Kidney (tissue), 14 donors: ENCODE measurements around the gene INPP5A. TPM values are rescaled to one million over a fixed set of nuclear protein-coding genes. Genes with fewer than 3 reads are reported as not detected.

ENCODE experiments used
- DNase-seq, 5 donors: peaks; one replicate each; pipeline ENCODE4 v3.0.0-alpha.2; 2013 to 2020
- FAIRE-seq: peaks from 2 replicates; lab custom pipeline; 2012; peaks lifted over from hg19 to GRCh38; lab: Jason Lieb, UNC
- H3K27ac ChIP-seq, 2 donors: one replicate each; pipeline ENCODE4 v1.7.0; 2013; ENCODE audit warnings: low read depth in 2 of 2, low read length in 2 of 2, inconsistent platforms in 1 of 2
- H3K27me3 ChIP-seq: one replicate; pipeline ENCODE4 v1.7.1; 2013; ENCODE audit warnings: low read length, inconsistent platforms; ENCODE audit not compliant: control insufficient read depth, insufficient read depth
- H3K36me3 ChIP-seq, 3 donors: one replicate each; pipeline versions ENCODE4 v1.7.0 to v1.7.1; 2013; ENCODE audit warnings: low read length in 3 of 3, control low read depth in 1 of 3, inconsistent platforms in 1 of 3; ENCODE audit not compliant: insufficient read depth in 3 of 3, control insufficient read depth in 2 of 3
- H3K4me1 ChIP-seq, 3 donors: one replicate each; pipeline versions ENCODE4 v1.7.0 to v1.7.1; 2013; ENCODE audit warnings: low read length in 3 of 3, inconsistent platforms in 1 of 3, low read depth in 1 of 3; ENCODE audit not compliant: control insufficient read depth in 2 of 3, insufficient read depth in 2 of 3
- H3K4me3 ChIP-seq, 3 donors: one replicate each; pipeline versions ENCODE4 v1.7.0 to v1.8.1; 2013; ENCODE audit warnings: low read length in 3 of 3, control low read depth in 1 of 3, inconsistent platforms in 1 of 3
- H3K9ac ChIP-seq, 3 donors: one replicate each; pipeline versions ENCODE4 v1.7.0 to v1.7.1; 2013; ENCODE audit warnings: low read length in 3 of 3, control low read depth in 1 of 3, inconsistent platforms in 1 of 3
- H3K9me3 ChIP-seq, 3 donors: one replicate each; pipeline versions ENCODE4 v1.7.0 to v1.7.1; 2013; ENCODE audit warnings: low read length in 3 of 3, control low read depth in 1 of 3, inconsistent platforms in 1 of 3; ENCODE audit not compliant: control insufficient read depth in 2 of 3, insufficient read depth in 1 of 3
- intact Hi-C: fragments of 100-400 bp; cut with DNase I; formaldehyde crosslinking; loops from one replicate; pipeline ENCODE4 v1.11.1; 2022
- polyA plus RNA-seq: library from polyadenylated mRNA; stranded (reverse); fragments of 350-450 nt; fragmentation: Illumina TruSeq; extraction: RNeasy Lipid Tissue Mini Kit (QIAGEN cat#74804); gene quantifications from one replicate; pipeline ENCODE4 v1.2.3, GENCODE V29; 2014; ENCODE audit warnings: low read depth, low replicate concordance; ENCODE audit not compliant: insufficient read depth
- total RNA-seq: library from RNA; stranded (reverse); fragmentation: NEBNext Ultra II Directional; extraction: Animal tissue kit (Norgen Biotek cat#: 25700); gene quantifications from one replicate; pipeline ENCODE4 v1.2.1, GENCODE V29; 2021
- TF ChIP-seq, protein P1 (sequence below): IDR thresholded peaks from 3 replicates; pipeline ENCODE4 v1.5.1; 2012; ENCODE audit warnings: mild to moderate bottlenecking, moderate library complexity, borderline replicate concordance; ENCODE audit not compliant: insufficient read depth; ENCODE audit errors: extremely low read depth
- donor health status: control.
- donor health status: control.
- donor health status: control.
- donor health status: control.
- donor health status: control.
- donor health status: DM: yes; HTN: yes; CAD: no.
- donor health status: Normal renal cell carcinoma (clear cell type).

The INPP5A gene
- total and polyA plus RNA-seq, 2 donors from 2014 or later = 20.8 to 40.3 TPM

DNA sequence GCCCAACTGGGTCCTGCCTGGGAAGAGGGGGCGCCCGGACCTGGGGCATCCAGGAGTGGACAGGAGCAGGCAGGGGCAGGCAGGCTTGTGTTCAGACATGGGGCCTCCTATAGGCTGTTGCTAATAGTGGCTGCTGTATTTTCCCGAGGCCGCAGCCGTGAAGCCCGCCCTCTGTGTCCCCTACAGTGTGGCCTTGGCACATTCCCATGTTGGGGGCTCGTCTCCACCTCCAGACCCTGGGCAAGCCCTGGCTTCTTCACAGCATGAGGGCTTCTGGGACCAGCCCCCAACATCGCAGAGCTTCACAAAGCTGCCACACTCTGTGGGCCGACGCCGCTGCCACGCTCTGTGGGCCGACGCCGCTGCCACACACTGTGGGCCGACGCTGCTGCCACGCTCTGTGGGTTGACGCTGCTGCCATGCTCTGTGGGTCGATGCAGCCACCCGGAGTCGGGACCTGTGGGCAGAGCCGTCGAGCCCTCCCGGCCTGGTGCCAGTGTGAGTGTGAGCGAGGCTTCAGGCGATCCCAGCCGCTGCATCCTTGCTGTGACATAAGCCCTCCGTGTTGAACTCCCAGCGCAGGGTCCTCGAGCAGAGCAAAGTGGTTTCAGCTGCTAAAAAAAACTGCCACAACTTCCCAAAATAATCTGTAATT lies 109.0 kb downstream of the INPP5A start:
- Histone ChIP-seq H3K27me3 (no peaks in the 10 kb centered on the region), H3K9me3 (no peaks in the 10 kb centered on the region), H3K4me3 (no peak overlapping the region), H3K36me3 (no peaks in the 10 kb centered on the region), H3K9ac (no peak overlapping the region), H3K27ac (no peak overlapping the region), H3K4me1 (no peaks in the 10 kb centered on the region)
- FAIRE-seq (no peak), DNase-seq (peak in 1 of 5 donors; percentile 72)
- TF ChIP-seq, protein P1, sequence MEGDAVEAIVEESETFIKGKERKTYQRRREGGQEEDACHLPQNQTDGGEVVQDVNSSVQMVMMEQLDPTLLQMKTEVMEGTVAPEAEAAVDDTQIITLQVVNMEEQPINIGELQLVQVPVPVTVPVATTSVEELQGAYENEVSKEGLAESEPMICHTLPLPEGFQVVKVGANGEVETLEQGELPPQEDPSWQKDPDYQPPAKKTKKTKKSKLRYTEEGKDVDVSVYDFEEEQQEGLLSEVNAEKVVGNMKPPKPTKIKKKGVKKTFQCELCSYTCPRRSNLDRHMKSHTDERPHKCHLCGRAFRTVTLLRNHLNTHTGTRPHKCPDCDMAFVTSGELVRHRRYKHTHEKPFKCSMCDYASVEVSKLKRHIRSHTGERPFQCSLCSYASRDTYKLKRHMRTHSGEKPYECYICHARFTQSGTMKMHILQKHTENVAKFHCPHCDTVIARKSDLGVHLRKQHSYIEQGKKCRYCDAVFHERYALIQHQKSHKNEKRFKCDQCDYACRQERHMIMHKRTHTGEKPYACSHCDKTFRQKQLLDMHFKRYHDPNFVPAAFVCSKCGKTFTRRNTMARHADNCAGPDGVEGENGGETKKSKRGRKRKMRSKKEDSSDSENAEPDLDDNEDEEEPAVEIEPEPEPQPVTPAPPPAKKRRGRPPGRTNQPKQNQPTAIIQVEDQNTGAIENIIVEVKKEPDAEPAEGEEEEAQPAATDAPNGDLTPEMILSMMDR = no peak
- intact Hi-C loops = no loop called here

DNA sequence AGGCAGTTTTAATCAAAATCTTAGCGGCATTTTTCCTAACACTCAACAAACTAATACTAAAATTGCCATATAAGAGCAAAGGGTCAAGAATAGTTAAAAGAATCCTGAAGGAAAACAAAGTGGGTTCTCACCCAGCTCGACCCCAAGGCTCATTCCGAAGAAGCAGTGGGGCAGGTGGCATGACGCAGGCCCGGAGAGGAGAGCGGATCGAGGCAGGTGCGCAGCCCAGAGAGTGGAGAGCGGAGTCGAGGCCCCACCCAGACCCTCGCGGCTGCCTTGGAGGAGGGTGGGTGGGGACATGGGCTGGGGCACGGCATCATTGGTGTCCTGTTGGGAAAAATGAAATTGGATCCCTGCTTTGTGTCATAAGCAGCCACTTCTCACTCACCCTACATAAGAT lies 109.8 kb downstream of the INPP5A start:
- TF ChIP-seq, protein P1 = no peak
- DNase-seq (peak in 2 of 5 donors; percentile 36 to 41), FAIRE-seq (no peak)
- intact Hi-C loops = no loop called here
- no peaks in the 10 kb centered on the region for H3K36me3 ChIP-seq
- no peaks in the 10 kb centered on the region for H3K27me3 ChIP-seq
- H3K4me3 ChIP-seq = no peak overlapping the region
- H3K27ac ChIP-seq = no peak overlapping the region
- H3K9ac ChIP-seq = no peak overlapping the region
- H3K4me1 ChIP-seq = no peaks in the 10 kb centered on the region
- no peaks in the 10 kb centered on the region for H3K9me3 ChIP-seq

DNA sequence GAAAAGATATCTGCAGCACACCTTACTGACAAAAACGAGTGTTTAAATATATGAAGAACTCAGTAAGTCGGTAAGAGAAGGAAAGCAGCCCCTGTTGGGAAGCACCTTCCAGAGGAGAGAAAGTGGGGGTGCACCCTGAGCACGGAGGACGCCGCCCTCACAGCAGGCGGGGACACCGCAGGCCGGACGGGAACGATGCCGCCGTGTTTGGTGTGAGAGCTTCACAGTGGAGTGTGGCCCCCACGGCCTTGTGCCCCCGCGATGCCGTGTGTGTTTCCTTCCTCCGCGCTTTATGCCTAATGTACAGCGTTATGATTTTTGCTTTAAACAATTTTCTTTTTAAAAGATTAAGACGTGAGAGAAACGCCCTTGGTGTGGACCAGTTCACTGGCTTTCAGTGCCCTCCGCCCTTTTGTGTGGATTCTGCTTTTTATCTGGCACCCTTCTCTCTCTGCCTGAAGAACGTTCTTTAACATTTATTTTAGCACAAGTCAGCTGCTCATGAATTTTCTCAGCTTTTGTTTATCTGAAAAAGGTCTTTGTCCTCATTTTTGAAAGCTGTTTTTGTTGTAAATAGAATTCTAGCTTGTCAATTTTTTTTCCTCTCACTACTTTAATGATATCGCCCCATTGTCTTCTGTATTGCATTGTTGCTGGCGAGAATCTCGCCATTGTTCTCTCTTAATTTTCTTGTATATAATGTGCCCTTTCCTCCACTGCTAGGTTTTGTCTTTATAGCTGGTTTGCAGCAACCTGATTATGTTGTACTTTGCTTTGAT lies 110.7 kb downstream of the INPP5A start:
- H3K4me3 ChIP-seq = no peak overlapping the region
- no peaks in the 10 kb centered on the region for H3K9me3 ChIP-seq
- no peak overlapping the region for H3K27ac ChIP-seq
- H3K4me1 ChIP-seq = no peaks in the 10 kb centered on the region
- DNase-seq (peak in 1 of 5 donors; percentile 41), FAIRE-seq (no peak)
- H3K36me3 ChIP-seq = no peaks in the 10 kb centered on the region
- TF ChIP-seq, protein P1 = no peak
- intact Hi-C loops = no loop called here
- no peak overlapping the region for H3K9ac ChIP-seq
- no peaks in the 10 kb centered on the region for H3K27me3 ChIP-seq
